ENCODE measurements around the gene VWA5A. TPM values are rescaled to one million over a fixed set of nuclear protein-coding genes. Genes with fewer than 3 reads are reported as not detected.

VWA5A gene
- total RNA-seq, 2 donors from 2014 or later: 38.3 to 65.4 TPM

DNA sequence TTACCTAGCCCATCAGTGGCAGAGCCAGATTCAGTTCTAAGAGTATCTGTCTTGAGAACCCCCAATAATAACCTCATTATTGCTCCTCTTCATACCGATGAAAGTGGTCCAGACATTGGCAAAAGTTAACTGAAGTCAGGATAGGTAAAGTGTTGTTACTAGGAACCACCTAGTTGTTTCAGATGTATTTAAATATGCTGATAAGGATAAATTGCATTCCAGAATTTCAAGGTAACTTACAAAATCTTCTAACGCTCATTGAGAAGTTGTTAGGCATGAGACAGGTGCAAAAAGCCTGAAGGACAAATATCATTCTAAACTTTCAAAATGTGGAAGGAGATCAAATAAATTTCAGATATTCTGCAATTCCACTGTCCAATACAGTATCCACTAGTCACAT, 27.8 kb downstream of the VWA5A start:
- no peak overlapping the region for H3K27ac ChIP-seq (ENCODE audit: low read depth, low read length)
- WGBS, 2 experiments (ENCODE audit: insufficient coverage in 1 of 2, insufficient read length in 1 of 2): 94% methylated on average over 2 of the region's 2 CpGs; no CpG with 5 or more reads in 1 of the 2 experiments
- H3K36me3 Mint-ChIP-seq (ENCODE audit: low read depth): peaks cover 31% of the 10 kb centered on the region
- no peak overlapping the region for H3K4me3 ChIP-seq (ENCODE audit: low read length)
- H3K27me3 ChIP-seq (ENCODE audit: control insufficient read depth, insufficient read depth, low read length, poor library complexity, severe bottlenecking): no peaks in the 10 kb centered on the region
- no peak for TF ChIP-seq CTCF (conservative IDR thresholded peaks at IDR 0.05)
- H3K4me1 Mint-ChIP-seq: peaks cover 3% of the 10 kb centered on the region
- no peaks in the 10 kb centered on the region for H3K36me3 ChIP-seq (ENCODE audit: control insufficient read depth, insufficient read depth, low read length)
- H3K4me1 ChIP-seq (ENCODE audit: control insufficient read depth, insufficient read depth, low read length): no peaks in the 10 kb centered on the region
- H3K9me3 ChIP-seq (ENCODE audit: control insufficient read depth, low read length): peaks cover 11% of the 10 kb centered on the region
- DNase-seq: no peak
- no peak overlapping the region for H3K27ac Mint-ChIP-seq
- no peak overlapping the region for H3K4me3 Mint-ChIP-seq
- peaks cover 19% of the 10 kb centered on the region for H3K9me3 Mint-ChIP-seq
- H3K9ac ChIP-seq (ENCODE audit: extremely low read depth, low read length, poor library complexity, severe bottlenecking): no peak overlapping the region
- H3K27me3 Mint-ChIP-seq (ENCODE audit: insufficient read depth): no peaks in the 10 kb centered on the region

- DNase-seq: no peak
- Mint-ChIP-seq H3K4me3 (no peak overlapping the region), H3K9me3 (peaks cover 5% of the 10 kb centered on the region), H3K4me1 (peaks cover 3% of the 10 kb centered on the region), H3K27me3 (ENCODE audit: insufficient read depth) (no peaks in the 10 kb centered on the region), H3K36me3 (ENCODE audit: low read depth) (peaks cover 11% of the 10 kb centered on the region), H3K27ac (no peak overlapping the region)
- H3K36me3 ChIP-seq (ENCODE audit: control insufficient read depth, insufficient read depth, low read length): no peaks in the 10 kb centered on the region
- peaks cover 9% of the 10 kb centered on the region for H3K9me3 ChIP-seq (ENCODE audit: control insufficient read depth, low read length)
- no peaks in the 10 kb centered on the region for H3K4me1 ChIP-seq (ENCODE audit: control insufficient read depth, insufficient read depth, low read length)
- H3K4me3 ChIP-seq (ENCODE audit: low read length): no peak overlapping the region
- no peak overlapping the region for H3K9ac ChIP-seq (ENCODE audit: extremely low read depth, low read length, poor library complexity, severe bottlenecking)
- TF ChIP-seq CTCF (conservative IDR thresholded peaks at IDR 0.05): no peak
- 96 to 100% methylated on average over 2 of the region's 2 CpGs for WGBS, 2 experiments (ENCODE audit: insufficient coverage in 1 of 2, insufficient read length in 1 of 2)
- no peaks in the 10 kb centered on the region for H3K27me3 ChIP-seq (ENCODE audit: control insufficient read depth, insufficient read depth, low read length, poor library complexity, severe bottlenecking)
- no peak overlapping the region for H3K27ac ChIP-seq (ENCODE audit: low read depth, low read length)
Measured at GRCh38 chr11:124147951-124148350, 32.7 kb downstream of the VWA5A start.

DNA sequence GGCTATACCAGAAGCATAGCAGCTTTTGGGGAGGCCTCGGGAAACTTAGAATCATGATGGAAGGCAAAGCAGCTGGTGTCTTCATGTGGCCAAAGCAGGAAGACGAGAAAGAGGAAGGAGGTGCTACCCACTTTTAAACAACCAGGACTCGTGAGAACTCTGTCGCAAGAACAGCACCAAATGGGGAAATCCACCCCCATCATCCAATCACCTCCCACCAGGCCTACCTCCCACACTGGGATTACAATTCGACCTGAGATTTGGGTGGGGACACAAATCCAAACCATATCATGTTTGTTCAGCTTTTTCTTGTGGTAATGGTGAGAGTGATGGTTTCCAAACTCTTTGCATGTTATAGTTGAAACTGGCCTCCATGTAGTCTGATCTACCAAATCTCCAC, 35.4 kb downstream of the VWA5A start:
- TF ChIP-seq CTCF (conservative IDR thresholded peaks at IDR 0.05): no peak
- Histone ChIP-seq H3K4me3 (ENCODE audit: low read length) (no peak overlapping the region), H3K36me3 (ENCODE audit: control insufficient read depth, insufficient read depth, low read length) (no peaks in the 10 kb centered on the region), H3K9me3 (ENCODE audit: control insufficient read depth, low read length) (peaks cover 9% of the 10 kb centered on the region), H3K27ac (ENCODE audit: low read depth, low read length) (no peak overlapping the region), H3K9ac (ENCODE audit: extremely low read depth, low read length, poor library complexity, severe bottlenecking) (no peak overlapping the region), H3K27me3 (ENCODE audit: control insufficient read depth, insufficient read depth, low read length, poor library complexity, severe bottlenecking) (no peaks in the 10 kb centered on the region), H3K4me1 (ENCODE audit: control insufficient read depth, insufficient read depth, low read length) (no peaks in the 10 kb centered on the region)
- WGBS, 2 experiments (ENCODE audit: insufficient coverage in 1 of 2, insufficient read length in 1 of 2): 79 to 92% methylated on average over 2 to 5 of the region's 5 CpGs
- no peak overlapping the region for H3K4me3 Mint-ChIP-seq
- peaks cover 9% of the 10 kb centered on the region for H3K36me3 Mint-ChIP-seq (ENCODE audit: low read depth)
- DNase-seq: no peak
- peaks cover 1% of the 10 kb centered on the region for H3K4me1 Mint-ChIP-seq
- H3K27ac Mint-ChIP-seq: no peak overlapping the region
- peaks cover 9% of the 10 kb centered on the region for H3K27me3 Mint-ChIP-seq (ENCODE audit: insufficient read depth)
- peaks cover 5% of the 10 kb centered on the region for H3K9me3 Mint-ChIP-seq
